ENCODE measurements around the gene MEGF6. TPM values are rescaled to one million over a fixed set of nuclear protein-coding genes. Genes with fewer than 3 reads are reported as not detected.

Gene MEGF6
- total and polyA plus RNA-seq, 12 donors: 1.8 to 14.1 (median 7.0) TPM

- 86 to 87% methylated on average over 17 of the region's 17 CpGs for WGBS, 2 donors
- peaks cover 0 to 10% (median 0%) of the 10 kb centered on the region in 9 donors for H3K4me1 ChIP-seq
- no peak overlapping the region for H3K4me3 ChIP-seq
- H3K9me3 ChIP-seq: peaks cover 0 to 3% (median 0%) of the 10 kb centered on the region in 11 donors
- H3K27me3 ChIP-seq: peaks cover 0 to 1% (median 0%) of the 10 kb centered on the region in 7 donors
- H3K36me3 ChIP-seq: no peaks in the 10 kb centered on the region
- ATAC-seq (no peak), DNase-seq (no peak)
- intact Hi-C loops (cut with DNase I): no loop called here
- TF ChIP-seq CTCF (IDR thresholded peaks at IDR 0.05): no peak
- H3K27ac ChIP-seq: no peak overlapping the region
These were observed 55.0 kb downstream of the MEGF6 start for GRCh38 chr1:3556336-3556735.

DNA sequence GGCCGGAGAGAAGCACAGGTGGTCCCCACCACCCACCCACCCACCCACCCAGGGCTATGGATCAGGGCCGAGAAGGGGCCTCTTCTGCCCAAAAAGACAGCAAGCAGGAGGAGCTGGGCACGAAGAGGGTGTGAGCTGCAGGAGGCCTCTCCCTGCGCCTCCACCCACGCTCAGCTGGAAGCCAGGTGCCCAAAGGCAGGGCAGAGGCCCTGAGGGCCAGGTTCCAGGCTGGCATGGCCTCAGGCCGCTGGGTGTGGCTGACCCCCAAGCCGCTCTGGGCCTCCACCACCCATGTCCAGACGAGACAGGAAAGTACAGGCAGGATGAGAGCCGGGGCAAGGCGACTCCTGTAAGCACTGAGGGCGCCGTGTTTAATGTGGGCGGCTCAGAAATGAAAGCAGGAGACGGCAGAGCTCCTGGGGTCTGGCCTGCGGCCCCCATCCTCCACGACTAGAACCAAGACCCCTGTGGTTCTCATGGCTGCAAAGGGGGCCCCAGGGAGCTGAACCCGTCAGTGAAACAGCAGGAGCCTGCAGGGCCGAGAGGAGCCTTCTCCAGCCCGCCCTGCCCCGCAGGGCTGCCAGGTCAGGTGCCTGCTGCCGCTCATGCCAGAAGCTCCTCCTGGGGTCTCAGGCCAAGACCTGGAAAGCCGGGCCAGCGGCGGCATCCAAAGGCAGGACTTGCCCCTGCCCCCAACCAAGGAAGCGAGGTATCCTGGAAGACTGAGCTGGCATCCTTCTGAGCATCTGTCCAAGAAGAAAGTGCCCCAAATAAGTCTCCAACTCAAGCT lies 56.0 kb downstream of the MEGF6 start:
- peaks cover 0 to 6% (median 0%) of the 10 kb centered on the region in 7 donors for H3K27me3 ChIP-seq
- no peak for TF ChIP-seq CTCF (IDR thresholded peaks at IDR 0.05)
- DNase-seq (no peak), ATAC-seq (no peak)
- no peak overlapping the region for H3K4me3 ChIP-seq
- no peak overlapping the region for H3K27ac ChIP-seq
- WGBS, 2 donors: 86 to 87% methylated on average over 25 of the region's 25 CpGs
- peaks cover 0 to 3% (median 0%) of the 10 kb centered on the region in 11 donors for H3K9me3 ChIP-seq
- intact Hi-C loops (cut with DNase I): no loop called here
- no peaks in the 10 kb centered on the region for H3K36me3 ChIP-seq
- H3K4me1 ChIP-seq: peaks cover 0 to 6% (median 0%) of the 10 kb centered on the region in 9 donors

GRCh38 chr1:3553940-3554223 lies 57.4 kb downstream of the MEGF6 start:
- Histone ChIP-seq H3K4me1 (peaks cover 0 to 9% (median 0%) of the 10 kb centered on the region in 9 donors), H3K27me3 (peaks cover 0 to 6% (median 0%) of the 10 kb centered on the region in 7 donors), H3K27ac (no peak overlapping the region), H3K36me3 (no peaks in the 10 kb centered on the region), H3K4me3 (no peak overlapping the region), H3K9me3 (peaks cover 0 to 3% (median 0%) of the 10 kb centered on the region in 11 donors)
- no peak for TF ChIP-seq CTCF (IDR thresholded peaks at IDR 0.05)
- WGBS, 2 donors: 93 to 98% methylated on average over 11 of the region's 11 CpGs
- ATAC-seq (no peak), DNase-seq (no peak)
- intact Hi-C loops (cut with DNase I): no loop called here

DNA sequence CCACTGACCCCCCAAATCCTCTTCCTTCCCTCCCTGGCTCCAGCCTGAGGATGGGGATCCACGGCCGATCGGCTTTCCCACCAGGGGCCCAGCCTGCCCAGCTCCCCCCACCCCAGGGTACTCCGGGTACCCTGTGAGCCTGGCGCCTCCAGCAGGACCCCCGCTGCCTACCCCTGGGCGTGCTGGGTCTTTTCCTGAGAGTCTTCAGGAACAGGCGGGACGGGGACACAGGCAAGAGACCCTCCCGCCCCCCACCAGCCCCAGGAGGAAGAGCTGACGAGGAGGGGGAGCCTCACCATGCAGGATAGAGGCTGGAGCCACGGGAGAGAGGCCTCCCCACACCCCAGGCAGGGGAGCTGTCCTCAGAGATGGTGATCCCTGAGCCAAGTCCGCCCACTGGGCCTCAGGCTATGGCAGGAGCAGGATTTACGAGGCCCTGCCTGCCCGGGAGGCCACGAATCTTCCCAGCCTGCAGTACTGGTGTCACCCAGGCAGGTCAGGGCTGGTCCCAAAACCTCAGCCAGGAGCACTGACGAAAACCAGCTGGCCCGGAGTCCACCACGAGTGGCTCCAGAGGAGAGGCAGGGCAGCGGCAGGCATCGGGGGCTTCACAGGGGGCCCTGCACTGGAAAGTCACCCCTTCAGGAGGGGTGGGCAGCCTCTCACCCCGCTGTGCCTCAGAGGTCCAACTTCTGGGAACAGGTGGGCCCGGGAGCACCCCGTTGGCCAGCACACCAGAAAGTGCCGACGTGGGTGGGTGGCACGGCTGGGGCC lies 58.0 kb downstream of the MEGF6 start:
- no peak overlapping the region for H3K4me3 ChIP-seq
- H3K9me3 ChIP-seq: no peaks in the 10 kb centered on the region
- H3K4me1 ChIP-seq: peaks cover under 1 to 15% (median 5%) of the 10 kb centered on the region in 9 donors
- peaks cover 0 to 11% (median 0%) of the 10 kb centered on the region in 7 donors for H3K27me3 ChIP-seq
- no peak for DNase-seq
- no peak for TF ChIP-seq CTCF (IDR thresholded peaks at IDR 0.05)
- whole genome bisulfite sequencing, 2 donors: 85% methylated on average over 27 of the region's 27 CpGs
- intact Hi-C loops (cut with DNase I): no loop called here
- ATAC-seq: no peak
- H3K36me3 ChIP-seq: no peaks in the 10 kb centered on the region
- no peak overlapping the region for H3K27ac ChIP-seq
